ENCODE measurements around the gene HOXD9.

Gene HOXD9

GRCh38 chr2:176136374-176137251 lies 14.1 kb downstream of the HOXD9 start:
- TF ChIP-seq ZBTB7A (IDR thresholded peaks at IDR 0.05; ENCODE audit: low read depth) (peak; percentile 91), CEBPB (IDR thresholded peaks at IDR 0.05) (no peak), EP300 (IDR thresholded peaks at IDR 0.05; ENCODE audit: borderline replicate concordance) (no peak; the same call in 1 of the 2 replicates), RAD21 (IDR thresholded peaks at IDR 0.05; ENCODE audit: low read depth) (no peak), YY1 (IDR thresholded peaks at IDR 0.05; ENCODE audit: low read depth) (peak; percentile 66), REST (IDR thresholded peaks at IDR 0.05; ENCODE audit: low read depth) (no peak), TAF1 (IDR thresholded peaks at IDR 0.05; ENCODE audit: low read depth) (peak; percentile 59), CREB1 (IDR thresholded peaks at IDR 0.05; ENCODE audit: low read depth) (no peak), USF1 (IDR thresholded peaks at IDR 0.05) (peak; percentile 91), EGR1 (IDR thresholded peaks at IDR 0.05) (no peak), FOXM1 (IDR thresholded peaks at IDR 0.05; ENCODE audit: borderline replicate concordance, low read depth) (no peak), NFIC (IDR thresholded peaks at IDR 0.05) (no peak), TEAD4 (IDR thresholded peaks at IDR 0.05) (no peak), TCF12 (IDR thresholded peaks at IDR 0.05; ENCODE audit: low read depth) (no peak), MAX (IDR thresholded peaks at IDR 0.05) (peak; percentile 28)

DNA sequence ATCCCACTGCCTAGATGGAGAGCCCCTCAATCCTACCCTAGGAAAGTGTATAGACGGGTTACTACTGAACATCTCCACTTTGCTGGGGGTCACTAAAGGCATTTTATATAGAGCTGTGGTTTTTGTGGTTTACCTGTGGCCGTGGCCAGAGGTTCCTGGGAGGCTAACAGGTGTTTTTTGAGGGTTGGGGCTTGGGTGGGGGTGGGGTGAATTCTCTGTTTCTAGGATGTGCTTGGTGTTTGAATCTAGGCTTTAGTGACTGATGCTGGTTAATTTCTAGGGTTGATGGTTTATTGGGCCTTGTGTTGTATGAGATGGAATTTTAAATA lies 14.7 kb downstream of the HOXD9 start:
- TF ChIP-seq TAF1 (IDR thresholded peaks at IDR 0.05; ENCODE audit: low read depth) (no peak), YY1 (IDR thresholded peaks at IDR 0.05; ENCODE audit: low read depth) (no peak), CEBPB (IDR thresholded peaks at IDR 0.05) (no peak), USF1 (IDR thresholded peaks at IDR 0.05) (no peak), NFIC (IDR thresholded peaks at IDR 0.05) (no peak), REST (IDR thresholded peaks at IDR 0.05; ENCODE audit: low read depth) (no peak), CREB1 (IDR thresholded peaks at IDR 0.05; ENCODE audit: low read depth) (no peak), TEAD4 (IDR thresholded peaks at IDR 0.05) (no peak), TCF12 (IDR thresholded peaks at IDR 0.05; ENCODE audit: low read depth) (no peak), ZBTB7A (IDR thresholded peaks at IDR 0.05; ENCODE audit: low read depth) (no peak), RAD21 (IDR thresholded peaks at IDR 0.05; ENCODE audit: low read depth) (no peak), FOXM1 (IDR thresholded peaks at IDR 0.05; ENCODE audit: borderline replicate concordance, low read depth) (no peak), EP300 (IDR thresholded peaks at IDR 0.05; ENCODE audit: borderline replicate concordance) (no peak)

- TF ChIP-seq TAF1 (IDR thresholded peaks at IDR 0.05; ENCODE audit: low read depth), result no peak
- no peak for TF ChIP-seq TCF12 (IDR thresholded peaks at IDR 0.05; ENCODE audit: low read depth)
- TF ChIP-seq EGR1 (IDR thresholded peaks at IDR 0.05), result no peak
- no peak for TF ChIP-seq ZBTB7A (IDR thresholded peaks at IDR 0.05; ENCODE audit: low read depth)
- TF ChIP-seq NFIC (IDR thresholded peaks at IDR 0.05), result no peak
- TF ChIP-seq USF1 (IDR thresholded peaks at IDR 0.05), result no peak
- TF ChIP-seq EP300 (IDR thresholded peaks at IDR 0.05; ENCODE audit: borderline replicate concordance), result no peak
Observed at GRCh38 chr2:176137906-176138305, 15.4 kb downstream of the HOXD9 start.

DNA sequence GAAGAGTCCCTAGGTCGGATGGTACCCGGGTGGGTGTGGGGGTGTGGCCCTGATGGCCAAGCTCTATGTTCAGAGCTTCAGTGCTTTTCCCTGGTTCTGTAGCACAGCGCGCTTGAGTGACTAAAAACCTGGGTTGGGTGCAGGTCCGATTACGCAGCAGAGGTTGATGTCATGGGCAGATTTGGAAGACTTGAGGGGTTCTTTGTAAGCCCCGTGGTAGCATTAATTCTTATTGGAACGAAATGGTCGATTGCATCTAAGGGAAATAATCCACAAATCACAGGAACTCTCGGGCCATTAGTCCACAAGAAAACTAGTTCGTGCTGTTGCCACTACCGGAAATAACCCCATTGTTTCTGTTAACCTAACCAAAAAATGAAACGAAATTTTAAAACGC lies 16.0 kb downstream of the HOXD9 start:
- no peak for TF ChIP-seq CREB1 (IDR thresholded peaks at IDR 0.05; ENCODE audit: low read depth)
- no peak for TF ChIP-seq NFIC (IDR thresholded peaks at IDR 0.05)
- TF ChIP-seq EP300 (IDR thresholded peaks at IDR 0.05; ENCODE audit: borderline replicate concordance), result no peak
- TF ChIP-seq USF1 (IDR thresholded peaks at IDR 0.05), result no peak
- TF ChIP-seq ZBTB7A (IDR thresholded peaks at IDR 0.05; ENCODE audit: low read depth), result no peak
- no peak for TF ChIP-seq EGR1 (IDR thresholded peaks at IDR 0.05)
- TF ChIP-seq CEBPB (IDR thresholded peaks at IDR 0.05), result no peak
- no peak for TF ChIP-seq TEAD4 (IDR thresholded peaks at IDR 0.05)
- no peak for TF ChIP-seq TCF12 (IDR thresholded peaks at IDR 0.05; ENCODE audit: low read depth)
- TF ChIP-seq YY1 (IDR thresholded peaks at IDR 0.05; ENCODE audit: low read depth), result no peak
- no peak for TF ChIP-seq REST (IDR thresholded peaks at IDR 0.05; ENCODE audit: low read depth)
- TF ChIP-seq FOXM1 (IDR thresholded peaks at IDR 0.05; ENCODE audit: borderline replicate concordance, low read depth), result no peak
- no peak for TF ChIP-seq MAX (IDR thresholded peaks at IDR 0.05)
- TF ChIP-seq TAF1 (IDR thresholded peaks at IDR 0.05; ENCODE audit: low read depth), result no peak
- TF ChIP-seq RAD21 (IDR thresholded peaks at IDR 0.05; ENCODE audit: low read depth), result no peak

Measured in Ishikawa (cell line).